ENCODE results near the gene KAT7.

The KAT7 gene

DNA sequence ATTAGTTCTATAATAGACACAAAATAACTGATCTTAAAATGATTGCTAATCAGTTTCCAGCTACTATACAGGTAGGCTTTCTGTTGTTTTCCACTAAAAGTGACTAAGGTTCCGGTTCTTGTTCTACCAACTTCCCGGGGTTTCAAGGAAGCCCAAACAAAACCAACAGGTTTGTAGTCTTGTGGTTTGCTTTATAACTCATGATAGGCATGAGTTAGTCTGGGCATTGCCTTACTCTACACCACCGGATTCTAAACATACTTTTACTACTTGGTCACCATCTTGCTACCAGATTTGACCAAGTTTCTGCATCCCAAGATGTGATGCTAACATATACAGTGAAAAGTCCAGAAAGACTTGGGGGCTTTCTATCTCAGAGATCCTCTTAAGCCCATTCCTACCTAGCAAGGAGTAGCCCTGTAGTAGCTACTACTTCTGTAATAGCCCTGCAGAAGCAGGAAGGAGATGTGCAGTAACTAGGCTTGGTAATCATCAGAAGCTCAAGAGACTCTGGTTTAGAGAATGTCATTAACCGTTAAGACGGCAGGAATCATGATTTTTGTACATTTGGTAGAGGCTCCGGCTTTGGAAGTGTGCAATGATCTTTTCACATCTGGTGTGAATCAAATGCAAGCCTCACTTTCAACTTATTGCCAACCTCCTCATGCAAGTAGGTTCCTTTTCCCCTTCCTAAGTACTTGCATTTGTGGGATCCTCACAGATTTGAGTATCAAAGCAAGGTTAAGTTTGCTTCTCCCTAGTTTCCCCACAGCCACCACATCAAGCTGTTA, 26.1 kb upstream of the KAT7 start:
- H3K27ac ChIP-seq = peak overlapping the region in 1 of 2 donors; percentile 77
- no peak for DNase-seq (ENCODE audit: low spot score)
- peak overlapping the region; percentile 82 for H3K4me3 ChIP-seq
- TF ChIP-seq, protein P1, sequence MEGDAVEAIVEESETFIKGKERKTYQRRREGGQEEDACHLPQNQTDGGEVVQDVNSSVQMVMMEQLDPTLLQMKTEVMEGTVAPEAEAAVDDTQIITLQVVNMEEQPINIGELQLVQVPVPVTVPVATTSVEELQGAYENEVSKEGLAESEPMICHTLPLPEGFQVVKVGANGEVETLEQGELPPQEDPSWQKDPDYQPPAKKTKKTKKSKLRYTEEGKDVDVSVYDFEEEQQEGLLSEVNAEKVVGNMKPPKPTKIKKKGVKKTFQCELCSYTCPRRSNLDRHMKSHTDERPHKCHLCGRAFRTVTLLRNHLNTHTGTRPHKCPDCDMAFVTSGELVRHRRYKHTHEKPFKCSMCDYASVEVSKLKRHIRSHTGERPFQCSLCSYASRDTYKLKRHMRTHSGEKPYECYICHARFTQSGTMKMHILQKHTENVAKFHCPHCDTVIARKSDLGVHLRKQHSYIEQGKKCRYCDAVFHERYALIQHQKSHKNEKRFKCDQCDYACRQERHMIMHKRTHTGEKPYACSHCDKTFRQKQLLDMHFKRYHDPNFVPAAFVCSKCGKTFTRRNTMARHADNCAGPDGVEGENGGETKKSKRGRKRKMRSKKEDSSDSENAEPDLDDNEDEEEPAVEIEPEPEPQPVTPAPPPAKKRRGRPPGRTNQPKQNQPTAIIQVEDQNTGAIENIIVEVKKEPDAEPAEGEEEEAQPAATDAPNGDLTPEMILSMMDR (IDR thresholded peaks at IDR 0.05) = no peak

DNA sequence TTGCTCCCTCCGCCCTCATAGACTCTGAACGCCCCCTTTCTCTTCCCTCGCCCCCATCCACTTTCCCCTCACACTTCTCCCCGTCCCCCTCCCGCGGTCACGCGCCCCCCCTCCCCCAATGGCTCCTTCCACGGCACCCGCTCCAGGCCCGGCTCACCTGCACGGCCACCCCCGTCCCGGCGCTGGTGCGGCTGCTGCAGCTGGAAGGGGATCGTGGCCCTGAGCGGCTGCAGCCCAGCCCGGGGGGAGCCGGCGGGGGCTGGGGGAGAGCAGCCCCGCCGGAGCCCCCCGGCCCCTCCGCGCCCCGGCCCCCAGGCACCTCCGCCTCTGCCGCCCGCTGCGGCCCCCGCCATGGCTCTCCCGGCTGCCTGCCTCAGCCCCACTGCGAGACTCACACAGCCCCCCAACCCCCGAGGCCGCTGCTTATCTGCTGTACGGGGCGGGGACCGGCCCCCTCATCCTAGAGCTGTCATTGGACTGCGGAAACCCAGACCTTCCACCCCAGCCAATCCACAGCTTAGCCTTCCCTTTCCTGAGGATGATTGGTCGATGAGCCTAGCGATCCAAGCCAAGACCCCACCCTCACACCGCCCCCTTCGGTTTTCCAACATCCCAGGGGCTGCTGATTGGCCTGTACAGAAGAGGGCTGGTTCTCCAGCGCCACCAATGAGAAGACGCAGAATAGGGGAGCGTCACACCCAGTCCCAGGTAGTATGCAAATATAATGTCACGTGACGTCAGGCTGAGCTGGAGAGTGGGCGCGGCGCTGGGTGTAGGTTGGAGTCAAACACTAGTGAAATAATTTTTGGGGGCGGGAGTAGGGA, 24.5 kb upstream of the KAT7 start, which contains the start of gene FAM117A:
Gene FAM117A (minus strand): TSS at position 397 of the 824 bp plus-strand sequence. CDS start 44 bp downstream, at position 353.
- peak within 1 kb of the TSS; percentile 77 to 78 for H3K27ac ChIP-seq
- TF ChIP-seq, protein P1 (IDR thresholded peaks at IDR 0.05) = no peak
- peak within 1 kb of the TSS; percentile 82 for H3K4me3 ChIP-seq
- peak; percentile 98 for DNase-seq (ENCODE audit: low spot score)

DNA sequence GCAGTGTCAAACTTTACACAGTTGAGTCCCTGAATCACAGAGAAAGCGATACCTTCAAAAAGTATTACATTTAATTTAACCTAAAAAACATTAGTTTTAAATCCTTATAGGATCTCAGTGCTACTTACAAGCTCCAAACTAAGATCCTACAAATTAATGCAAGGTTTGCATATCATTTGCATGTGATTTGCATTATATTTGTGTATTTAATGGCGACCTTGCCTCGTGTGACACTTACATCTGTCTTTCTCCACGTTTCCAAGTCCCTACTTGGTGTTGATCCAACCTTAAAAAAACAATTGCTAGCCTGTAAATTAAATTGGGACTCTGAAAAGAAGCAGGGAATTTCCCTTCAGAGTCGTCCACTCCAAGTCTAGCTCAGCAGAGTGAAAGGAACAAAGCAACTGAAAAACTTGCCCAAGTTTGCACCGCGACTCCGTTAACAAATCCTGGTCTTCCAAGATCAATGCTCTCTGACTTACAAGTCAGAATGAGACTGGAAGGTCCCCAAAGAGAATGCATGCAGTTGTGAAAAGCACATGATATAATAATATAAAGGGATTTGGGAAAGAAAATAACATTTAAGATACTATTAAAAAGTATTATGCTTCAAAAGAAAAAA, 23.8 kb upstream of the KAT7 start:
- no peak for DNase-seq (ENCODE audit: low spot score)
- TF ChIP-seq, protein P1 (IDR thresholded peaks at IDR 0.05) = no peak
- Histone ChIP-seq H3K27ac (peak overlapping the region; percentile 3 to 77), H3K4me3 (peak overlapping the region; percentile 82)

DNA sequence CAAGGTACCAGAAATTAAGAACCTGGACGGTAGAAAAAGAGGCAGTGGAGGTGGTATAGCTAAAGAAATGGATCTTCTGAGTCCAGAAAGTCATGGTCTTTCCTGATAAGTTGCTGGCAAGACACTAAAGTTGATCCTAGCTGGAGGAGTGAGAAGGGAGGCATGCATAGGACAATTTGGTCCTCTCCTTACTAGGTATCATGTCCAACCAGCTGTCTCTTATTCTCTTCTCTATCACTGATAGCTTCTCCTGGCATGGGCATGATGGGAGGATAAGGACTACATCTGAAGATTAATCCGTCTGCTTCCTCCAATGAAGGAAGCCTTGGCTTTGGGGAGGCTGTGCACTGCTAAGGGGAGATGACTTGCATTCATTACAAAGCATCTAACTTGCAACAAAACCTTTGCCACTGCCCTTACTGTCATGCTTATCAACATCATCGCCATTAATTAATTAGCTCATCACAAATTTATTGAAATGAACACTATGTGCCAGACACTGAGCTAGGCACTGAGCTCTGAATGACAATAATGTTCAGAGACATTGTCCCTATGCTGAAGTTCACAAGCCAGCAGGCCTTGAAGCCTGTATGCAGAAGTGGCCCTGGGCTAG, 21.5 kb upstream of the KAT7 start:
- no peak overlapping the region for H3K4me3 ChIP-seq
- TF ChIP-seq, protein P1 (IDR thresholded peaks at IDR 0.05) = no peak
- DNase-seq (ENCODE audit: low spot score) = no peak
- H3K27ac ChIP-seq = no peak overlapping the region

DNA sequence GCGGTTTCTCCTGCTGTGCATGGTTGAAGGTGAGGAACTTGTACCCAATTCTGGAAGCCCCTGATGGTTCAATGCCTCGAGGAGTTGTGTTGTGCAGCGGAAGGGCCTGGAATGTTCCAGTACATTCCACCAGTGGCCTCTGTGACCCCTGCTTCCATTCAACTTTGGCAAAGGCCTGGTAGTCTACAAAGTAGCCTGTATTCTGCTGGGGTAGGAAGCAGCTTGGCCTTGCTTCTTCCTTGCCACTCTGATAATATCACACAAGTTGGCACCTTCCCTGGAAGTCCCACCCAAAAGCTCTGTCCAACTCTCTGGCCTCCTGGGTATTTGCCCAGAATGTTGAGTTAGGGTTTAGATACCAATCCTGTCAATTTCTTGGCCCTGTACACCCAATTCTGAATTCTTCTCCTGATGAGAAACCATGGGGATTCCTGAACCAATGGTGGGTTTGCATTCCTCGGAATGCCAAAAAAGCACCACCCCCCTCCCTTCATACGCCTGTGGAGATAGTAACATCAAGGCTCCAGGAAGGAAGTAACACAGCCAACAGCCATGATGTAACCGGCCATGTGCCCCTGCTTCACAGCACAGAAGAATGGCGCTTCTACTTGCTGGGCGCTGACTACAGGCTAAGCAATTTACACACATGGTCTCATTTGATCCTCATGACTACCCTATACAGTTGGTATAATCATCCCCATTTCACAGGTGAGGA, 12.8 kb upstream of the KAT7 start:
- TF ChIP-seq, protein P1 (IDR thresholded peaks at IDR 0.05) = no peak
- Histone ChIP-seq H3K27ac (peak overlapping the region; percentile 80 to 82), H3K4me3 (peak overlapping the region; percentile 25)
- no peak for DNase-seq (ENCODE audit: low spot score)

Data from coronary artery (tissue), 2 donors.